HL-60 (cell line): ENCODE results near the gene CEACAM6.

Experiments used
- DNase-seq, 2 experiments: peaks; one replicate each; pipeline ENCODE4 v3.0.0-alpha.2; 2010 to 2020; ENCODE audit warnings: low read depth in 1 of 2, low spot score in 1 of 2
- H3K27ac ChIP-seq: fragments of 250-450 bp; sonication (Bioruptor Pico); replicated peaks from 2 replicates; pipeline ENCODE4 v1.5.1; 2020; ENCODE audit warnings: mild to moderate bottlenecking, moderate library complexity
- H3K27me3 ChIP-seq: fragments of 250-450 bp; sonication (Bioruptor Pico); 2 replicates; pipeline ENCODE4 v1.5.1; 2021; ENCODE audit warnings: mild to moderate bottlenecking, moderate library complexity; ENCODE audit not compliant: insufficient read depth, poor library complexity, severe bottlenecking
- H3K4me3 ChIP-seq: replicated peaks from 2 replicates; pipeline ENCODE4 v1.5.1; 2011; ENCODE audit warnings: mild to moderate bottlenecking, control low read depth, low read length; ENCODE audit not compliant: insufficient read depth
- CTCF ChIP-seq: IDR thresholded peaks from one replicate; pipeline ENCODE4 v1.5.1; 2011; ENCODE audit warnings: low read length, control low read depth, inconsistent platforms; ENCODE audit not compliant: insufficient read depth
- GABPA ChIP-seq: IDR thresholded peaks from 2 replicates; pipeline ENCODE4 v1.6.1; 2012; ENCODE audit warnings: low read depth
- POLR2AphosphoS5 ChIP-seq: IDR thresholded peaks from 2 replicates; pipeline ENCODE4 v1.6.1; 2012; ENCODE audit warnings: low read depth
- REST ChIP-seq: IDR thresholded peaks from 2 replicates; pipeline ENCODE4 v1.6.1; 2012; ENCODE audit warnings: low read depth; ENCODE audit not compliant: insufficient replicate concordance
- SPI1 ChIP-seq: IDR thresholded peaks from 2 replicates; pipeline ENCODE4 v1.6.1; 2012; ENCODE audit warnings: low read depth, mild to moderate bottlenecking, borderline replicate concordance

Gene CEACAM6

GRCh38 chr19:41796901-41797300 is 41.6 kb downstream of the CEACAM6 start:
- TF ChIP-seq REST (no peak), CTCF (no peak), GABPA (no peak), SPI1 (no peak), POLR2AphosphoS5 (no peak)
- peak in 1 of 2 experiments; percentile 53 for DNase-seq
- Histone ChIP-seq H3K27ac (peak overlapping the region; percentile 79), H3K4me3 (peak overlapping the region; percentile 13), H3K27me3 (no peaks in the 10 kb centered on the region)

GRCh38 chr19:41799444-41800000 is 44.2 kb downstream of the CEACAM6 start:
- no peaks in the 10 kb centered on the region for H3K27me3 ChIP-seq
- TF ChIP-seq GABPA (no peak), POLR2AphosphoS5 (no peak)
- no peak for DNase-seq
- H3K4me3 ChIP-seq: no peak overlapping the region
- H3K27ac ChIP-seq: peak overlapping the region; percentile 79; the same call in 1 of the 2 replicates

- DNase-seq: no peak
- peak overlapping the region; percentile 71 for H3K27ac ChIP-seq
- H3K27me3 ChIP-seq: no peaks in the 10 kb centered on the region
- no peak overlapping the region for H3K4me3 ChIP-seq
- no peak for TF ChIP-seq SPI1
- TF ChIP-seq GABPA: no peak
- TF ChIP-seq REST: no peak
- no peak for TF ChIP-seq POLR2AphosphoS5
These were observed 45.7 kb downstream of the CEACAM6 start for GRCh38 chr19:41801031-41801430.

GRCh38 chr19:41801792-41802211 is 46.5 kb downstream of the CEACAM6 start:
- Histone ChIP-seq H3K4me3 (no peak overlapping the region), H3K27me3 (no peaks in the 10 kb centered on the region), H3K27ac (peak overlapping the region; percentile 71)
- TF ChIP-seq SPI1 (peak; percentile 94), GABPA (no peak), CTCF (no peak), REST (no peak)
- peak in 1 of 2 experiments; percentile 75 for DNase-seq
